Mucosa of stomach (tissue), 1 donor: ENCODE results near the gene ABT1.
"Not testable (repeated sequence)": the region's sequence is repeated elsewhere in the genome, so short reads cannot be mapped to it uniquely, and the experiment has no call there.

Experiments
- H3K27me3 ChIP-seq: one replicate; pipeline ENCODE4 v1.7.0; 2013; ENCODE audit warnings: mild to moderate bottlenecking, low read length; ENCODE audit not compliant: control insufficient read depth, insufficient read depth
- H3K36me3 ChIP-seq: one replicate; pipeline ENCODE4 v1.7.0; 2013; ENCODE audit warnings: low read length; ENCODE audit not compliant: control insufficient read depth, insufficient read depth
- H3K4me1 ChIP-seq: one replicate; pipeline ENCODE4 v1.7.0; 2013; ENCODE audit warnings: mild to moderate bottlenecking, low read length; ENCODE audit not compliant: control insufficient read depth, insufficient read depth
- H3K4me3 ChIP-seq: one replicate; pipeline ENCODE4 v1.7.0; 2013; ENCODE audit warnings: low read length
- H3K9ac ChIP-seq: one replicate; pipeline ENCODE4 v1.7.0; 2013; ENCODE audit warnings: mild to moderate bottlenecking, low read length, moderate library complexity
- H3K9me3 ChIP-seq: one replicate; pipeline ENCODE4 v1.7.0; 2013; ENCODE audit warnings: mild to moderate bottlenecking, low read length, moderate library complexity; ENCODE audit not compliant: control insufficient read depth
- donor health status: Pancreatic carcinoma.

The ABT1 gene

GRCh38 chr6:26596579-26597388 is at the start of gene ABT1:
Gene ABT1, plus strand, starts transcription at chr6:26596953. Its CDS starts 30 bp downstream, at chr6:26596983.
- Histone ChIP-seq H3K9ac (peak within 1 kb of the TSS; percentile 91), H3K4me3 (peak within 1 kb of the TSS; percentile 82), H3K27me3 (peaks cover 17% of the 10 kb centered on the region), H3K36me3 (no peaks in the 10 kb centered on the region), H3K4me1 (peaks cover 7% of the 10 kb centered on the region), H3K9me3 (no peaks in the 10 kb centered on the region)

DNA sequence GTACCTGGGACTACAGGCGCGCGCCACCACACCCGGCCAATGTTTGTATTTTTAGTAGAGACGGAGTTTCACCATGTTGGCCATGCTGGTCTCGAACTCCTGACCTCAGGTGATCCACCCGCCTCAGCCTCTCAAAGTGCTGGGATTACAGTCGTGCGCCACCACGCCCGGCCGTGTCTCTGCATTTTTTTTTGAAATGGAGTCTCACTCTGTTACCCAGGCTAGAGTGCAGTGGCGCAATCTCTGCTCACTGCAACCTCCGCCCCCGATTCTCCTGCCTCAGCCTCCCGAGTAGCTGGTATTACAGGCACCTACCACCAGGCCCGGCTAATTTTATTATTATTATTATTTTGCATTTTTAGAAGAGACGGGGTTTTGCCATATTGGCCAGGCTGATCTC is 49.4 kb upstream of the ABT1 start:
- H3K36me3 ChIP-seq, H3K9me3 ChIP-seq: not testable (repeated sequence)

GRCh38 chr6:26550250-26550993 is 46.3 kb upstream of the ABT1 start:
- Histone ChIP-seq H3K4me1 (no peaks in the 10 kb centered on the region), H3K9ac (no peak overlapping the region), H3K27me3 (no peaks in the 10 kb centered on the region), H3K36me3 (no peaks in the 10 kb centered on the region), H3K9me3 (no peaks in the 10 kb centered on the region), H3K4me3 (no peak overlapping the region)

More for the DNA sequence above, 49.4 kb upstream of the ABT1 start:
- H3K4me1 ChIP-seq, H3K9ac ChIP-seq, H3K4me3 ChIP-seq, H3K27me3 ChIP-seq: not testable (repeated sequence)

DNA sequence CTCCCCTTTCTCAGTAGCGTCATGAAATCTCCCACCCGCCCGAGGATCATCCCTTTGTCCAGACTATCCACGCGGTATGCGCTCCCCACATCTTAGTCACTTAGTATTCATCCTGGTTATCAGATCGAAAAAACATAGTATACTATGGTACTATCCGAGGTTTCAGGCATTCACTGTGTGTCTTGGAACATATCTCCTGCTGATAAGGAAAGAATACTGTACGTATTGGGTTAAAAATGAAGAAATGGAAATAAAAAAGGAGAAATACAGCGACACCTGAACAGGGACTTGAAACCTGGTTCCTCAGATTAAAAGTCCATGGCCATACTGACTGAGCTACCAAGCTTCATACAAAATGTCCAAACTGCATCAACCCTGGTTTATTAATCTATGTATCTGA is 44.5 kb upstream of the ABT1 start:
- Histone ChIP-seq H3K36me3 (no peaks in the 10 kb centered on the region), H3K9me3 (no peaks in the 10 kb centered on the region), H3K27me3 (no peaks in the 10 kb centered on the region), H3K4me3 (no peak overlapping the region), H3K4me1 (no peaks in the 10 kb centered on the region), H3K9ac (no peak overlapping the region)

GRCh38 chr6:26552640-26553188 is 44.0 kb upstream of the ABT1 start:
- Histone ChIP-seq H3K36me3 (no peaks in the 10 kb centered on the region), H3K9ac (no peak overlapping the region), H3K4me3 (no peak overlapping the region), H3K27me3 (no peaks in the 10 kb centered on the region), H3K4me1 (no peaks in the 10 kb centered on the region), H3K9me3 (no peaks in the 10 kb centered on the region)

DNA sequence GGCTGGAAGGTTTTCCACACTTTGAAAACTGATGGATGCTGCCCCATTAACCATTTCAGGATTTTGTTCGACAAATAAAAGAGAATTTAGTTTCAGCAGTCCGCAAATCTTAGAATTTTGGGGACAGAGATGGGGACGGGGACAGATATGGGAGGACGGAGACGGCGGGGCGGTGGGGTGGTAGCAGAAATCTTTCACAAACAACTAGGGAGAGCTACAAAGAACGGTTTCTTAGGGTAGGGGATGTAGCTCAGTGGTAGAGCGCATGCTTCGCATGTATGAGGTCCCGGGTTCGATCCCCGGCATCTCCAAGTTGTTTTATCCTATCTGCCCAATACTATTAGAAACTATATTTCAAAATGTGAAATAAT is 43.5 kb upstream of the ABT1 start:
- Histone ChIP-seq H3K36me3 (no peaks in the 10 kb centered on the region), H3K9ac (peak overlapping the region; percentile 42), H3K4me3 (peak overlapping the region; percentile 51), H3K9me3 (no peaks in the 10 kb centered on the region), H3K4me1 (no peaks in the 10 kb centered on the region), H3K27me3 (no peaks in the 10 kb centered on the region)

- Histone ChIP-seq H3K4me3 (peak overlapping the region; percentile 51), H3K9ac (peak overlapping the region; percentile 42)
Observed at GRCh38 chr6:26553635-26554446, 42.9 kb upstream of the ABT1 start.

GRCh38 chr6:26554447-26554696 is 42.4 kb upstream of the ABT1 start:
- Histone ChIP-seq H3K36me3 (no peaks in the 10 kb centered on the region), H3K9ac (no peak overlapping the region), H3K27me3 (no peaks in the 10 kb centered on the region), H3K4me3 (peak overlapping the region; percentile 51), H3K9me3 (no peaks in the 10 kb centered on the region), H3K4me1 (no peaks in the 10 kb centered on the region)

More at GRCh38 chr6:26553635-26554446, 42.9 kb upstream of the ABT1 start:
- Histone ChIP-seq H3K4me1 (no peaks in the 10 kb centered on the region), H3K9me3 (no peaks in the 10 kb centered on the region), H3K36me3 (no peaks in the 10 kb centered on the region), H3K27me3 (no peaks in the 10 kb centered on the region)

- no peaks in the 10 kb centered on the region for H3K9me3 ChIP-seq
- peak overlapping the region; percentile 8 for H3K9ac ChIP-seq
- no peaks in the 10 kb centered on the region for H3K27me3 ChIP-seq
- no peak overlapping the region for H3K4me3 ChIP-seq
- no peaks in the 10 kb centered on the region for H3K36me3 ChIP-seq
- H3K4me1 ChIP-seq, result no peaks in the 10 kb centered on the region
Observed at GRCh38 chr6:26554697-26555504, 41.9 kb upstream of the ABT1 start.

- H3K27me3 ChIP-seq, result no peaks in the 10 kb centered on the region
- no peak overlapping the region for H3K4me3 ChIP-seq
- H3K36me3 ChIP-seq, result no peaks in the 10 kb centered on the region
- no peaks in the 10 kb centered on the region for H3K4me1 ChIP-seq
- H3K9me3 ChIP-seq, result no peaks in the 10 kb centered on the region
- H3K9ac ChIP-seq, result no peak overlapping the region
Observed at GRCh38 chr6:26555505-26556262, 41.1 kb upstream of the ABT1 start.
